ENCODE measurements around the gene ALDOC. TPM values are rescaled to one million over a fixed set of nuclear protein-coding genes. Genes with fewer than 3 reads are reported as not detected.

ALDOC gene
- total RNA-seq, 2 experiments from 2014 or later, result 46.2 to 62.4 TPM

DNA sequence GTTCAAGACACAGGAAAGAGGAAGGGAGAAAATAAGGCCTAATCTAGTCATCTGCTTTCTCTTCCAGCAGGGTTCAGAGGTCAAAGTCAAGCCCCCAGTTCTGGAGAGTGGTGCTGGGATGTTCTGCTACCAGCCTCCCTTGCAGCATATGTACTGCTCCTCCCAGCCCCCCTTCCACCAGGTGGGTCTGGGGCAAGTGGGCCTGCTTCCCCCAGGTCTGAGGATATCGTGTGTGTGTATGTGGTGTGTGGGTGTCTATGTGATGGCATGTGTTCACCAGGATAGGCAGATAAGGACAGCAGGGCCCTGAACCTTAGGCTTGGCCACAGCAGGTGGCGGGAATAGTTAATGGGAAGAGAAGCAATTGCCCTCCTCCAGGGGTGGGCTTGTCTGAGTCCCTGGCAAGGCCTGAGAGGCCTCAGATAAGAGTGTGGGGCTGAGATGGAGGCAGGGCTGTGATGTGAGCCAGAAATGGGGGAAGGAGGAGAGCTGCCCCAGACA is 49.5 kb downstream of the ALDOC start:
- TF ChIP-seq CTCF (conservative IDR thresholded peaks at IDR 0.05; ENCODE audit: low read length) (no peak), EZH2phosphoT487 (IDR thresholded peaks at IDR 0.05; ENCODE audit: borderline replicate concordance, low read depth, low read length) (no peak)
- POLR2A ChIA-PET, result no interaction called here
- CTCF ChIA-PET (ENCODE audit: unreplicated experiment), result no interaction called here
- H3K27ac ChIP-seq (ENCODE audit: low read depth, low read length, poor library complexity, severe bottlenecking), result no peak overlapping the region
- no peaks in the 10 kb centered on the region for H3K9me2 ChIP-seq (ENCODE audit: insufficient read depth, low read length)
- BruUV-seq (replicated peaks), result no TSS peak
- no peaks in the 10 kb centered on the region for H3K4me1 ChIP-seq (ENCODE audit: insufficient read depth, low read length, poor library complexity, severe bottlenecking)
- no peak for DNase-seq (ENCODE audit: low spot score)
- H2AFZ ChIP-seq (ENCODE audit: low read length), result no peak overlapping the region
- no peaks in the 10 kb centered on the region for H3K79me2 ChIP-seq (ENCODE audit: insufficient read depth, low read depth, low read length)
- no peaks in the 10 kb centered on the region for H3K9me3 ChIP-seq (ENCODE audit: low read length)
- no peaks in the 10 kb centered on the region for H4K20me1 ChIP-seq (ENCODE audit: insufficient read depth, low read length)
- no peak overlapping the region for H3K4me2 ChIP-seq (ENCODE audit: low read length)
- H3K4me3 ChIP-seq (ENCODE audit: low read depth, low read length, poor library complexity, severe bottlenecking), result no peak overlapping the region
- intact Hi-C loops (cut with micrococcal nuclease; ENCODE audit: unreplicated experiment), result no loop called here
- no peaks in the 10 kb centered on the region for H3K36me3 ChIP-seq (ENCODE audit: insufficient read depth, low read length)

GRCh38 chr17:28526381-28526780 is 50.3 kb downstream of the ALDOC start:
- Histone ChIP-seq H3K4me2 (ENCODE audit: low read length) (no peak overlapping the region), H3K4me3 (ENCODE audit: low read depth, low read length, poor library complexity, severe bottlenecking) (no peak overlapping the region), H3K36me3 (ENCODE audit: insufficient read depth, low read length) (no peaks in the 10 kb centered on the region), H2AFZ (ENCODE audit: low read length) (no peak overlapping the region), H3K79me2 (ENCODE audit: insufficient read depth, low read depth, low read length) (no peaks in the 10 kb centered on the region), H3K9me2 (ENCODE audit: insufficient read depth, low read length) (no peaks in the 10 kb centered on the region), H3K4me1 (ENCODE audit: insufficient read depth, low read length, poor library complexity, severe bottlenecking) (no peaks in the 10 kb centered on the region), H3K27ac (ENCODE audit: low read depth, low read length, poor library complexity, severe bottlenecking) (no peak overlapping the region), H3K9me3 (ENCODE audit: low read length) (no peaks in the 10 kb centered on the region), H4K20me1 (ENCODE audit: insufficient read depth, low read length) (no peaks in the 10 kb centered on the region)
- no peak for DNase-seq (ENCODE audit: low spot score)
- ChIA-PET CTCF (ENCODE audit: unreplicated experiment) (interaction anchor here (0.6 kb wide), 1 partner anchor 83 kb away, joined by 4 read pairs; no protein-coding TSS in a partner anchor), POLR2A (interaction anchor here (1.0 kb wide), 1 partner anchor 118 kb away, joined by 3 read pairs; no protein-coding TSS in a partner anchor)
- no TSS peak for BruUV-seq (replicated peaks)
- TF ChIP-seq EZH2phosphoT487 (IDR thresholded peaks at IDR 0.05; ENCODE audit: borderline replicate concordance, low read depth, low read length) (no peak), CTCF (conservative IDR thresholded peaks at IDR 0.05; ENCODE audit: low read length) (no peak)
- intact Hi-C loops (cut with micrococcal nuclease; ENCODE audit: unreplicated experiment), result no loop called here

DNA sequence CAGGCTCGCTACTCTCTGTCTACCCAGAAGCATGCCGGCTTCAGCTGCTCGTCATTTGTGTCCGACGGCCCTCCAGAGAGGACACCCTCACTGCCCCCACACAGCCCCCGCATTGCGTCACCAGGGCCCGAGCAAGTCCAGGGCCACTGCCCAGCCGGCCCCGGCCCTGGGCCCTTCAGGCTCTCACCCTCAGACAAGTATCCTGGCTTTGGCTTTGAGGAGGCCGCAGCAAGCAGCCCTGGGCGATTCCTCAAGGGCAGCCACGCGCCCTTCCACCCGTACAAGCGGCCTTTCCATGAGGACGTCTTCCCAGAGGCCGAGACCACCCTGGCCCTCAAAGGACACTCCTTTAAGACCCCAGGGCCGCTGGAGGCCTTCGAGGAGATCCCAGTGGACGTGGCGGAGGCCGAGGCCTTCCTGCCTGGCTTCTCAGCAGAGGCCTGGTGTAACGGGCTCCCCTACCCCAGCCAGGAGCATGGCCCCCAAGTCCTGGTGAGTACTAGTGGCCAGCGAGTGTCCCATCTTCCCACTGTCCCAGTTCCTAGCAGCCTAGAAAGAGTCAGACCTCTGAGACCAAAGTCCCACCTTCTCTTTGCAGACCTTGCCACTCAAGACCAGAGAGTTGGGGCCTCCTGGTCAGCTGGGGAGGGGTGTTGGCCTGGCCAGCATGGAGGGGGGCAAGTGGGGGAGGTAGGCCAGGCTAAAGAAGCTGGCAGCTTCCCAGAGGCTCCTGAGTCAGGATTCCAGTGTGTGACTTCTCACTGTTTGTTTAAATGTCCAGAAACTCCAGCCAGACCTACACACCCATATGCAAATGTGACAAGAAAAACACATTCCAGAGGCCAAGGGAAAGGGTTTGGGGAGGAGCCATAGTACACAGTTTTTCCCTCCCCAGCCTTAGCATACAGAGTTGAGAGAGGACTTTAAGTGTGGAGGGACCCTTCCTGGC is 51.9 kb downstream of the ALDOC start:
- ChIA-PET POLR2A (no interaction called here), CTCF (ENCODE audit: unreplicated experiment) (no interaction called here)
- Histone ChIP-seq H2AFZ (ENCODE audit: low read length) (no peak overlapping the region), H3K36me3 (ENCODE audit: insufficient read depth, low read length) (no peaks in the 10 kb centered on the region), H3K4me1 (ENCODE audit: insufficient read depth, low read length, poor library complexity, severe bottlenecking) (no peaks in the 10 kb centered on the region), H3K9me2 (ENCODE audit: insufficient read depth, low read length) (no peaks in the 10 kb centered on the region), H3K27ac (ENCODE audit: low read depth, low read length, poor library complexity, severe bottlenecking) (no peak overlapping the region), H3K4me2 (ENCODE audit: low read length) (no peak overlapping the region), H3K4me3 (ENCODE audit: low read depth, low read length, poor library complexity, severe bottlenecking) (no peak overlapping the region), H3K9me3 (ENCODE audit: low read length) (no peaks in the 10 kb centered on the region), H3K79me2 (ENCODE audit: insufficient read depth, low read depth, low read length) (no peaks in the 10 kb centered on the region), H4K20me1 (ENCODE audit: insufficient read depth, low read length) (no peaks in the 10 kb centered on the region; the same call in 1 of the 2 replicates)
- intact Hi-C loops (cut with micrococcal nuclease; ENCODE audit: unreplicated experiment), result no loop called here
- TF ChIP-seq CTCF (conservative IDR thresholded peaks at IDR 0.05; ENCODE audit: low read length) (no peak), EZH2phosphoT487 (IDR thresholded peaks at IDR 0.05; ENCODE audit: borderline replicate concordance, low read depth, low read length) (no peak)
- no TSS peak for BruUV-seq (replicated peaks)
- DNase-seq (ENCODE audit: low spot score), result no peak

Data from OCI-LY7 (cell line).